H1 (cell line): ENCODE data around the gene GUCY1A2. TPM values are rescaled to one million over a fixed set of nuclear protein-coding genes. Genes with fewer than 3 reads are reported as not detected.

Source experiments
- CTCF ChIA-PET: fragments of 300-600 bp; sonication (Branson Sonifier 250); formaldehyde crosslinking; loops from one replicate; lab custom pipeline; 2021; ENCODE audit not compliant: partially characterized antibody; lab: Charles Lee
- POLR2A ChIA-PET: fragments of 300-600 bp; sonication (Branson Sonifier 250); formaldehyde crosslinking; loops from one replicate; lab custom pipeline; 2021; ENCODE audit warnings: inconsistent platforms; ENCODE audit not compliant: partially characterized antibody; lab: Charles Lee
- DNase-seq, 2 experiments: peaks; one replicate each; pipeline versions ENCODE4 v3.0.0 to v3.0.0-alpha.2; 2010 to 2022; ENCODE audit warnings: low spot score in 2 of 2, low read depth in 1 of 2, mixed read lengths in 1 of 2
- FAIRE-seq: peaks from 2 replicates; lab custom pipeline; 2011; peaks lifted over from hg19 to GRCh38; lab: Jason Lieb, UNC
- H2AFZ ChIP-seq: 2 replicates; pipeline ENCODE4 v1.8.1; 2012; ENCODE audit warnings: low read length, inconsistent platforms
- H2AK5ac ChIP-seq: 2 replicates; pipeline ENCODE4 v1.6.1; 2013; ENCODE audit warnings: low read depth, low read length
- H2BK120ac ChIP-seq: replicated peaks from 2 replicates; pipeline ENCODE3; 2013; ENCODE audit warnings: low read depth, low read length, inconsistent platforms
- H2BK12ac ChIP-seq: 2 replicates; pipeline ENCODE4 v1.6.1; 2013; ENCODE audit warnings: low read depth, low read length
- H2BK15ac ChIP-seq: 2 replicates; pipeline ENCODE4 v1.6.1; 2013; ENCODE audit warnings: low read length
- H2BK20ac ChIP-seq: 2 replicates; pipeline ENCODE4 v1.6.1; 2013; ENCODE audit warnings: low read length
- H2BK5ac ChIP-seq: 2 replicates; pipeline ENCODE4 v1.6.1; 2013; ENCODE audit warnings: low read depth, low read length
- H3K14ac ChIP-seq: 2 replicates; pipeline ENCODE4 v1.6.1; 2013; ENCODE audit warnings: inconsistent platforms; ENCODE audit not compliant: insufficient read length
- H3K18ac ChIP-seq: 2 replicates; pipeline ENCODE4 v1.6.1; 2013; ENCODE audit warnings: low read length; ENCODE audit errors: extremely low read depth
- H3K23ac ChIP-seq: 2 replicates; pipeline ENCODE4 v1.6.1; 2013; ENCODE audit warnings: inconsistent platforms; ENCODE audit not compliant: insufficient read length
- H3K23me2 ChIP-seq: 2 replicates; pipeline ENCODE4 v1.6.1; 2013; ENCODE audit warnings: low read depth, low read length
- H3K27ac ChIP-seq: 2 replicates; pipeline ENCODE4 v1.6.1; 2011; ENCODE audit warnings: low read depth, low read length, inconsistent platforms
- H3K27me3 ChIP-seq, 4 experiments: replicated peaks in 1 of 4; 1 replicate in 1 of 4; 2 replicates in 3 of 4; pipeline versions ENCODE4 v1.6.1 to v1.8.1; 2011 to 2013; ENCODE audit warnings: low read length in 3 of 4, mild to moderate bottlenecking in 3 of 4, inconsistent platforms in 2 of 4, mixed read lengths in 2 of 4, moderate library complexity in 1 of 4; ENCODE audit not compliant: control insufficient read depth in 3 of 4, insufficient read depth in 3 of 4; ENCODE audit errors: extremely low read depth in 1 of 4
- H3K36me3 ChIP-seq, 4 experiments: 2 replicates each; pipeline versions ENCODE4 v1.6.1 to v1.8.1; 2011 to 2013; ENCODE audit warnings: mild to moderate bottlenecking in 4 of 4, low read length in 3 of 4, moderate library complexity in 2 of 4, control low read depth in 1 of 4, inconsistent platforms in 1 of 4; ENCODE audit not compliant: insufficient read depth in 4 of 4, control insufficient read depth in 2 of 4
- H3K4ac ChIP-seq: replicated peaks from 2 replicates; pipeline ENCODE3; 2013; ENCODE audit warnings: low read length, low read depth, mixed read lengths, inconsistent platforms; ENCODE audit not compliant: insufficient read length
- H3K4me1 ChIP-seq, 4 experiments: replicated peaks in 1 of 4; 1 replicate in 1 of 4; 2 replicates in 3 of 4; pipeline versions ENCODE4 v1.6.1 to v1.8.1; 2011 to 2013; ENCODE audit warnings: low read length in 3 of 4, inconsistent platforms in 2 of 4, mixed read lengths in 1 of 4; ENCODE audit not compliant: insufficient read depth in 4 of 4, control insufficient read depth in 3 of 4
- H3K4me2 ChIP-seq, 2 experiments: 2 replicates each; pipeline versions ENCODE4 v1.6.1 to v1.8.1; 2011 to 2013; ENCODE audit warnings: low read depth in 2 of 2, low read length in 2 of 2, control low read depth in 1 of 2, inconsistent platforms in 1 of 2, mild to moderate bottlenecking in 1 of 2; ENCODE audit not compliant: insufficient read depth in 1 of 2
- H3K4me3 ChIP-seq, 4 experiments: fragments of 200-600, 300-600 bp in 1 of 4; sonication (generic), shearing (Covaris generic), sonication (Bioruptor Twin) in 1 of 4; 2 replicates each; pipeline versions ENCODE4 v1.5.1 to v1.8.1; 2011 to 2016; ENCODE audit warnings: low read length in 4 of 4, low read depth in 3 of 4, control low read depth in 2 of 4, inconsistent platforms in 2 of 4, mild to moderate bottlenecking in 2 of 4, mixed read lengths in 1 of 4, moderate library complexity in 1 of 4; ENCODE audit not compliant: insufficient read depth in 2 of 4; ENCODE audit errors: extremely low read depth in 1 of 4
- H3K56ac ChIP-seq: replicated peaks from 2 replicates; pipeline ENCODE3; 2013; ENCODE audit warnings: low read depth, mild to moderate bottlenecking, mixed read lengths, low read length, inconsistent platforms; ENCODE audit not compliant: insufficient read length
- H3K79me1 ChIP-seq: 2 replicates; pipeline ENCODE4 v1.6.1; 2013; ENCODE audit warnings: low read depth, low read length, control low read depth
- H3K79me2 ChIP-seq, 2 experiments: 2 replicates each; pipeline versions ENCODE4 v1.6.1 to v1.8.1; 2012 to 2013; ENCODE audit warnings: low read length in 2 of 2, mild to moderate bottlenecking in 2 of 2, inconsistent platforms in 1 of 2; ENCODE audit not compliant: insufficient read depth in 2 of 2, control insufficient read depth in 1 of 2
- H3K9ac ChIP-seq, 4 experiments: replicated peaks in 1 of 4; 1 replicate in 1 of 4; 2 replicates in 3 of 4; pipeline versions ENCODE4 v1.6.1 to v1.8.1; 2011 to 2013; ENCODE audit warnings: low read depth in 3 of 4, low read length in 3 of 4, control low read depth in 2 of 4, mild to moderate bottlenecking in 2 of 4, moderate library complexity in 2 of 4, inconsistent platforms in 1 of 4; ENCODE audit errors: extremely low read depth in 1 of 4
- H3K9me3 ChIP-seq, 2 experiments: 2 replicates each; pipeline versions ENCODE4 v1.6.1 to v1.8.1; 2012 to 2013; ENCODE audit warnings: mild to moderate bottlenecking in 2 of 2, moderate library complexity in 2 of 2, control low read depth in 1 of 2, inconsistent platforms in 1 of 2, low read depth in 1 of 2, low read length in 1 of 2, mixed read lengths in 1 of 2; ENCODE audit not compliant: insufficient read depth in 2 of 2
- H4K20me1 ChIP-seq, 2 experiments: replicated peaks in 1 of 2; 2 replicates each; pipeline versions ENCODE3 to v1.8.1; 2011 to 2013; ENCODE audit warnings: inconsistent platforms in 2 of 2, low read length in 2 of 2, mild to moderate bottlenecking in 1 of 2; ENCODE audit not compliant: insufficient read depth in 2 of 2, control insufficient read depth in 1 of 2
- H4K5ac ChIP-seq: 2 replicates; pipeline ENCODE4 v1.6.1; 2013; ENCODE audit warnings: low read length, low read depth, mixed read lengths, inconsistent platforms; ENCODE audit not compliant: insufficient read length
- H4K8ac ChIP-seq: 2 replicates; pipeline ENCODE4 v1.8.0; 2013; ENCODE audit warnings: mild to moderate bottlenecking, moderate library complexity, low read length, inconsistent platforms; ENCODE audit not compliant: insufficient read depth; ENCODE audit errors: extremely low read depth
- H4K91ac ChIP-seq: replicated peaks from 2 replicates; pipeline ENCODE3; 2013; ENCODE audit warnings: low read length, mixed read lengths, inconsistent platforms; ENCODE audit not compliant: insufficient read length
- TBP ChIP-seq: IDR thresholded peaks from 2 replicates; pipeline ENCODE4 v1.6.1; 2011; ENCODE audit warnings: low read depth, low read length, improper control_type of control experiment
- TEAD4 ChIP-seq: IDR thresholded peaks from 2 replicates; pipeline ENCODE4 v1.6.1; 2012; ENCODE audit warnings: low read depth, low read length, inconsistent platforms, mixed read lengths
- WGBS, 2 experiments: shearing (Covaris generic) in 1 of 2; methylation state at CpG; one replicate each; pipeline versions ENCODE4 v1.1.6 to v1.1.7; 2013 to 2015; ENCODE audit warnings: low lambda C conversion rate in 2 of 2, mixed read lengths in 2 of 2, inconsistent platforms in 1 of 2, low coverage in 1 of 2, missing lambda C conversion rate in 1 of 2; ENCODE audit not compliant: insufficient replicate concordance in 2 of 2, insufficient coverage in 1 of 2, insufficient read length in 1 of 2; ENCODE audit errors: extremely low coverage in 1 of 2, missing lambda C conversion rate in 1 of 2; 5-methylcytosine and 5-hydroxymethylcytosine counted together
- polyA plus RNA-seq, 7 experiments: library from polyadenylated mRNA; depleted of rRNA in 3 of 7; stranded (reverse) in 5 of 7; unstranded in 2 of 7; fragments of >200 nt in 5 of 7; fragments of 200-250 nt in 2 of 7; gene quantifications; 1 replicate in 5 of 7; 2 replicates in 1 of 7; 4 replicates in 1 of 7; pipeline versions ENCODE4 v1.2.1 to v1.2.3, GENCODE V29; 2011 to 2013; ENCODE audit warnings: missing spikeins in 2 of 7, mixed read lengths in 2 of 7
- total RNA-seq: library from RNA; stranded (reverse); fragmentation: NEBNext Ultra II Directional; extraction: Animal tissue kit (Norgen Biotek cat#: 25700); gene quantifications from 2 replicates; pipeline ENCODE4 v1.2.1, GENCODE V29; 2021

Gene GUCY1A2
- total and polyA plus RNA-seq, 2 of the 8 experiments (the other 6 are each of a cell fraction or from before 2014, with no cell fraction given): 0.11 to 1.9 TPM

DNA sequence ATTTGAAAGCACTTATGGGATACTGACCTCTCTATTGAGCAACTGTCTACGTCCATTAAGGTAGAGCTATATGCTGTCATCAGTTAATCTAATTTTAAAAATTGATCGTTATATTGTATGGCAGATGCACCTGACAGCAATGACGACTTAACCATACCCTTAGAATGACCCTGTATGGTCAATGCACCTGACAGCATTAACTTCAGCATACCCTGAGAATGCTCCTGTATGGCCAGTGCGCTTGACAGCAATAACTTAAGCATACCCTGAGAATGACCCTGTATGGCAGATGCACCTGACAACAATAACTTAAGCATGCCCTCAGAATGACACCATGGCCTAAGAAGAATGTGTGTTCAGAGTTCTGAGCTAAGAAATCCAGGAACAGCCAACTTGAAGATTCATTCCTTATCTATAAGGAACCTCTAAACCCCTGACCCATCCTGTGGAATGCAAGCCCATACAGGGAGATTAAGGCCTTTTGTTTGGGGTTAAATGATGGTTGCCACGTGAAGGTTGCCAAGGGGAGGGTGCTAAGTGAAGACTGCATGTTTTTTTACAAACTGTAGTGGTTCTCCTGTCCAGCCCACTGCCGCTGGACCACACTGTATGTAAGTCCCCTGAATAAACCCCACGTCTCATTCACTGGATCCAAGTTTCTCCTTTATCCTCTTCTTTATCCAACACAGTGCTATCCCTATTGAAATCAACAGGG, 138.3 kb downstream of the GUCY1A2 start:
- TF ChIP-seq TEAD4: 0 out of 2 replicates have a peak, but pooled peaks have one; percentile 18
- no peak for TF ChIP-seq TBP
- no peaks in the 10 kb centered on the region for H3K79me1 ChIP-seq
- no peaks in the 10 kb centered on the region for H3K79me2 ChIP-seq
- H4K20me1 ChIP-seq: no peaks in the 10 kb centered on the region
- no peak overlapping the region for H3K23ac ChIP-seq
- H2BK120ac ChIP-seq: no peak overlapping the region
- DNase-seq (peak in 1 of 2 experiments; percentile 2), FAIRE-seq (peak; percentile 52)
- POLR2A ChIA-PET: no interaction called here
- no peak overlapping the region for H4K91ac ChIP-seq
- no peak overlapping the region for H3K4me2 ChIP-seq
- no peaks in the 10 kb centered on the region for H3K23me2 ChIP-seq
- H3K27ac ChIP-seq: no peak overlapping the region
- H2BK12ac ChIP-seq: no peak overlapping the region
- H2BK20ac ChIP-seq: no peak overlapping the region
- H3K14ac ChIP-seq: no peak overlapping the region
- no peak overlapping the region for H2AK5ac ChIP-seq
- no peak overlapping the region for H3K4me3 ChIP-seq
- no peaks in the 10 kb centered on the region for H3K9me3 ChIP-seq
- H3K18ac ChIP-seq: no peak overlapping the region
- H2BK15ac ChIP-seq: no peak overlapping the region
- H4K8ac ChIP-seq: no peak overlapping the region
- H3K9ac ChIP-seq: no peak overlapping the region
- H3K27me3 ChIP-seq: no peaks in the 10 kb centered on the region
- H3K4ac ChIP-seq: no peak overlapping the region
- H2AFZ ChIP-seq: 0 out of 2 replicates have a peak overlapping the region, but pooled peaks have one; percentile 7
- CTCF ChIA-PET: no interaction called here
- no peak overlapping the region for H2BK5ac ChIP-seq
- 76% methylated on average over 7 of the region's 7 CpGs; no CpG with 5 or more reads in 1 of the 2 experiments for WGBS, 2 experiments
- peaks cover 0 to 3% (median 1%) of the 10 kb centered on the region in 4 experiments; a peak in 2 of 7 replicates for H3K4me1 ChIP-seq
- H3K36me3 ChIP-seq: no peaks in the 10 kb centered on the region
- no peak overlapping the region for H3K56ac ChIP-seq
- H4K5ac ChIP-seq: no peak overlapping the region
